Hepatocyte (in vitro differentiated cells): Measurements from ENCODE around the gene RPRD2. TPM values are rescaled to one million over a fixed set of nuclear protein-coding genes. Genes with fewer than 3 reads are reported as not detected.

Experiments used
- DNase-seq: peaks from one replicate; pipeline ENCODE4 v3.0.0-alpha.2; 2016; ENCODE audit warnings: low spot score
- H2AFZ ChIP-seq: fragments of 200-600 bp; sonication (generic); 2 replicates; pipeline ENCODE4 v1.6.0; 2016; ENCODE audit warnings: antibody characterized with exemption, mild to moderate bottlenecking
- H3K27ac ChIP-seq: fragments of 200-600 bp; sonication (generic); 2 replicates; pipeline ENCODE4 v1.5.1; 2016; ENCODE audit warnings: mild to moderate bottlenecking
- H3K27me3 ChIP-seq: fragments of 200-600 bp; sonication (generic); 2 replicates; pipeline ENCODE4 v1.6.1; 2016
- H3K36me3 ChIP-seq: fragments of 200-600 bp; sonication (generic); replicated peaks from 2 replicates; pipeline ENCODE4 v1.5.1; 2016; ENCODE audit warnings: low read depth; ENCODE audit not compliant: insufficient read depth
- H3K4me1 ChIP-seq: fragments of 200-600 bp; sonication (generic); 2 replicates; pipeline ENCODE4 v1.5.1; 2016; ENCODE audit warnings: mild to moderate bottlenecking, moderate library complexity; ENCODE audit not compliant: insufficient read depth
- H3K4me2 ChIP-seq: fragments of 200-600 bp; sonication (generic); 2 replicates; pipeline ENCODE4 v1.6.0; 2016
- H3K4me3 ChIP-seq: fragments of 200-600 bp; sonication (generic); 2 replicates; pipeline ENCODE4 v1.5.1; 2016; ENCODE audit warnings: mild to moderate bottlenecking
- H3K79me2 ChIP-seq: fragments of 200-600 bp; sonication (generic); 2 replicates; pipeline ENCODE4 v1.6.0; 2017; ENCODE audit warnings: mild to moderate bottlenecking
- H3K9me2 ChIP-seq: fragments of 200-600 bp; sonication (generic); replicated peaks from 2 replicates; pipeline ENCODE4 v1.6.0; 2017; ENCODE audit warnings: mild to moderate bottlenecking; ENCODE audit not compliant: insufficient read depth
- H3K9me3 ChIP-seq: fragments of 200-600 bp; sonication (generic); 2 replicates; pipeline ENCODE4 v1.5.1; 2016; ENCODE audit warnings: low read depth, mild to moderate bottlenecking
- H4K20me1 ChIP-seq: fragments of 200-600 bp; sonication (generic); 2 replicates; pipeline ENCODE4 v1.6.0; 2016; ENCODE audit warnings: mild to moderate bottlenecking; ENCODE audit not compliant: insufficient read depth, poor library complexity, severe bottlenecking
- CTCF ChIP-seq: fragments of 200-600 bp; sonication (generic); IDR thresholded peaks from 2 replicates; pipeline ENCODE4 v1.5.1; 2016; ENCODE audit warnings: antibody characterized with exemption, mild to moderate bottlenecking; ENCODE audit not compliant: poor library complexity
- EZH2 ChIP-seq: fragments of 200-600 bp; sonication (generic); IDR thresholded peaks from 2 replicates; pipeline ENCODE4 v1.6.1; 2016; ENCODE audit warnings: antibody characterized with exemption, mild to moderate bottlenecking, borderline replicate concordance
- EZH2phosphoT487 ChIP-seq: fragments of 200-600 bp; sonication (generic); IDR thresholded peaks from one replicate; pipeline ENCODE4 v1.6.1; 2018; ENCODE audit warnings: antibody characterized with exemption, mild to moderate bottlenecking, low read depth, moderate library complexity; ENCODE audit not compliant: unreplicated experiment, severe bottlenecking
- WGBS: methylation state at CpG from one replicate; pipeline ENCODE4 v1.1.6; 2016; ENCODE audit warnings: low lambda C conversion rate; ENCODE audit errors: missing lambda C conversion rate; 5-methylcytosine and 5-hydroxymethylcytosine counted together
- polyA plus RNA-seq: library from polyadenylated mRNA; unstranded; fragments of >200 nt; fragmentation: Nextera tagmentation; extraction: Ambion mirVana; gene quantifications from 2 replicates; pipeline ENCODE4 v1.2.1, GENCODE V29; 2016
- total RNA-seq: library from RNA; depleted of rRNA; stranded (reverse); fragments of >200 nt; gene quantifications from 2 replicates; pipeline ENCODE4 v1.2.3, GENCODE V29; 2014

RPRD2 gene
- total and polyA plus RNA-seq, 2 experiments from 2014 or later: 16.5 to 18.8 TPM

- no peaks in the 10 kb centered on the region for H3K4me1 ChIP-seq
- H4K20me1 ChIP-seq: no peaks in the 10 kb centered on the region
- peak overlapping the region; percentile 83 for H3K4me2 ChIP-seq
- no peaks in the 10 kb centered on the region for H3K27me3 ChIP-seq
- WGBS: 92% methylated on average over 3 of the region's 3 CpGs
- H3K27ac ChIP-seq: peak overlapping the region; percentile 85
- H3K9me2 ChIP-seq: no peaks in the 10 kb centered on the region
- TF ChIP-seq EZH2 (no peak), CTCF (no peak), EZH2phosphoT487 (no peak)
- no peaks in the 10 kb centered on the region for H3K9me3 ChIP-seq
- H3K4me3 ChIP-seq: peak overlapping the region; percentile 74
- DNase-seq: no peak
- H2AFZ ChIP-seq: no peak overlapping the region
- H3K79me2 ChIP-seq: peaks cover 46% of the 10 kb centered on the region
- peaks cover 10% of the 10 kb centered on the region for H3K36me3 ChIP-seq
Observed at GRCh38 chr1:150322310-150322709, 41.6 kb upstream of the RPRD2 start.

DNA sequence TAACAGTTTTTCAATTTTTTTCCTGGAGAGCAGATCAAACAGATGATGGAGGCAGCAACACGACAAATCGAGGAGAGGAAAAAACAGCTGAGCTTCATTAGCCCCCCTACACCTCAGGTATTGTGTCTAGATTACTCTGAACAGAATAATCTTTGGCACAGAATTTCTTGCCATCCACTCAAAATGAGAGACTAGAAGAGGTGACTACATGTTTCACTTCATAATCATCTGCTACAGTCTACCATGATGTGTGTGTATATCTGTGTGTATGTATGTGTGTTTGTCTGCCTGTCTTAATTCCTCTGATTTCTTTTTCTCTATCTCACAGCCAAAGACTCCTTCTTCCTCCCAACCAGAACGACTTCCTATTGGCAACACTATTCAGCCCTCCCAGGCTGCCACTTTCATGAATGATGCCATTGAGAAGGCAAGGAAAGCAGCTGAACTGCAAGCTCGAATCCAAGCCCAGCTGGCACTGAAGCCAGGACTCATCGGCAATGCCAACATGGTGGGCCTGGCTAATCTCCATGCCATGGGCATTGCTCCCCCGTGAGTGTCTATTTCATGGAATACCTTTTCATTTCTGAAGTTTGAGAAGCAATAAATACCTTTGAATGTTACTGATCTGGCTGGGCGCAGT is 31.2 kb upstream of the RPRD2 start:
- no peaks in the 10 kb centered on the region for H3K27me3 ChIP-seq
- H3K27ac ChIP-seq: no peak overlapping the region
- H3K4me2 ChIP-seq: no peak overlapping the region
- H3K4me3 ChIP-seq: no peak overlapping the region
- no peaks in the 10 kb centered on the region for H3K4me1 ChIP-seq
- no peaks in the 10 kb centered on the region for H3K79me2 ChIP-seq
- no peaks in the 10 kb centered on the region for H4K20me1 ChIP-seq
- no peaks in the 10 kb centered on the region for H3K36me3 ChIP-seq
- no peaks in the 10 kb centered on the region for H3K9me3 ChIP-seq
- 92% methylated on average over 7 of the region's 7 CpGs for WGBS
- DNase-seq: no peak
- no peak for TF ChIP-seq CTCF
- TF ChIP-seq EZH2phosphoT487: no peak
- no peak for TF ChIP-seq EZH2
- no peak overlapping the region for H2AFZ ChIP-seq
- H3K9me2 ChIP-seq: no peaks in the 10 kb centered on the region

GRCh38 chr1:150346316-150346715 is 17.6 kb upstream of the RPRD2 start:
- no peak overlapping the region for H3K4me2 ChIP-seq
- no peaks in the 10 kb centered on the region for H3K36me3 ChIP-seq
- H2AFZ ChIP-seq: no peak overlapping the region
- H3K9me2 ChIP-seq: no peaks in the 10 kb centered on the region
- no peaks in the 10 kb centered on the region for H3K27me3 ChIP-seq
- H3K79me2 ChIP-seq: no peaks in the 10 kb centered on the region
- H3K27ac ChIP-seq: no peak overlapping the region
- WGBS: 93% methylated on average over 4 of the region's 4 CpGs
- no peaks in the 10 kb centered on the region for H3K9me3 ChIP-seq
- no peak overlapping the region for H3K4me3 ChIP-seq
- no peaks in the 10 kb centered on the region for H3K4me1 ChIP-seq
- DNase-seq: no peak
- no peaks in the 10 kb centered on the region for H4K20me1 ChIP-seq
- TF ChIP-seq EZH2phosphoT487 (no peak), CTCF (no peak), EZH2 (no peak)
